Activated CD4-positive, alpha-beta T cell treated with anti-CD3 and anti-CD28 coated beads, Interleukin-2, amount 10 ng/mL, durations not matched to agents 24 days and 14 days (primary cell): ENCODE measurements around the gene NRP1. TPM values are rescaled to one million over a fixed set of nuclear protein-coding genes. Genes with fewer than 3 reads are reported as not detected.

ENCODE experiments used
- DNase-seq: peaks from one replicate; pipeline ENCODE4 v3.0.0; 2022
- H3K27ac Mint-ChIP-seq: one replicate; pipeline ENCODE4 v1.8.0; 2022; ENCODE audit warnings: mild to moderate bottlenecking, mixed read lengths
- H3K27me3 Mint-ChIP-seq: one replicate; pipeline ENCODE4 v1.8.0; 2022; ENCODE audit warnings: mixed read lengths
- H3K36me3 Mint-ChIP-seq: one replicate; pipeline ENCODE4 v1.8.0; 2022; ENCODE audit warnings: low read depth, mild to moderate bottlenecking, mixed read lengths
- H3K4me1 Mint-ChIP-seq: one replicate; pipeline ENCODE4 v1.8.0; 2021; ENCODE audit warnings: mixed read lengths
- H3K4me3 Mint-ChIP-seq: one replicate; pipeline ENCODE4 v1.8.0; 2022; ENCODE audit warnings: mild to moderate bottlenecking, moderate library complexity, mixed read lengths
- H3K9me3 Mint-ChIP-seq: one replicate; pipeline ENCODE4 v1.8.0; 2021; ENCODE audit warnings: mixed read lengths
- intact Hi-C: fragments of 100-400 bp; cut with micrococcal nuclease; formaldehyde crosslinking; loops from one replicate; pipeline ENCODE4 v1.15.1; 2023
- total RNA-seq: library from RNA; stranded (reverse); gene quantifications from 2 replicates; pipeline ENCODE4 v1.2.3, GENCODE V29; 2022

Gene NRP1
- total RNA-seq, 1 donor from 2014 or later: 5.0 TPM

- DNase-seq: no peak
- Mint-ChIP-seq H3K27ac (no peak overlapping the region), H3K4me3 (no peak overlapping the region), H3K36me3 (peaks cover 4% of the 10 kb centered on the region), H3K9me3 (no peaks in the 10 kb centered on the region), H3K27me3 (peaks cover 2% of the 10 kb centered on the region), H3K4me1 (peaks cover 12% of the 10 kb centered on the region)
- intact Hi-C loops: no loop called here
Measured at GRCh38 chr10:33216661-33217427, 117.6 kb downstream of the NRP1 start.

DNA sequence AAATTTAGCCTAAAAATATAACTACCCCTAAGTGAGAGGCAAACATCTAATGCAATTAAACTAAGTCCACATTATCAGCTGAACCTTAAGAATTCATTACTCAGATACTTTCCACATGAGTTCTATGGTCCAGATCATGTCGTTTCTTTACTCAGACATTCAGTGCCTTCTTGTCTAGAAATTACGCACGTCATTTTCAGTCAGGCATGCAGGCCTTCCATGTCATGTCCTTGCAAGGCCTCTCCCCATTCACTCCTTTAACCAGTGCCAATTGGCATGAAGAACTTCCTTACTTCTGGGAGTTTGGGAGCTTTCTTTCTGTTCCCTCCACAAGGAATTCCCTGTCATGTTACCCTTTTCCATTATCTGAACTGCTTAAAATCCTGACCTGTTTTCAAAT lies 118.8 kb downstream of the NRP1 start:
- no peak for DNase-seq
- Mint-ChIP-seq H3K4me3 (no peak overlapping the region), H3K36me3 (peaks cover 1% of the 10 kb centered on the region), H3K4me1 (peaks cover 19% of the 10 kb centered on the region), H3K27me3 (peaks cover 2% of the 10 kb centered on the region), H3K27ac (no peak overlapping the region), H3K9me3 (no peaks in the 10 kb centered on the region)
- intact Hi-C loops: loop anchor here (2.0 kb wide), 1 partner anchor 33 kb away; no protein-coding TSS in a partner anchor

GRCh38 chr10:33215154-33215553 lies 119.3 kb downstream of the NRP1 start:
- no peak for DNase-seq
- no peak overlapping the region for H3K27ac Mint-ChIP-seq
- H3K9me3 Mint-ChIP-seq: no peaks in the 10 kb centered on the region
- intact Hi-C loops: loop anchor here (2.0 kb wide), 1 partner anchor 34 kb away; no protein-coding TSS in a partner anchor
- H3K4me3 Mint-ChIP-seq: no peak overlapping the region
- H3K36me3 Mint-ChIP-seq: peaks cover 1% of the 10 kb centered on the region
- H3K4me1 Mint-ChIP-seq: peaks cover 19% of the 10 kb centered on the region
- peaks cover 2% of the 10 kb centered on the region for H3K27me3 Mint-ChIP-seq

- H3K9me3 Mint-ChIP-seq: no peaks in the 10 kb centered on the region
- peak; percentile 66 for DNase-seq
- H3K36me3 Mint-ChIP-seq: peaks cover 1% of the 10 kb centered on the region
- peak overlapping the region; percentile 44 for H3K27ac Mint-ChIP-seq
- no peak overlapping the region for H3K4me3 Mint-ChIP-seq
- intact Hi-C loops: loop anchor here (2.0 kb wide), 1 partner anchor 35 kb away; no protein-coding TSS in a partner anchor
- H3K27me3 Mint-ChIP-seq: no peaks in the 10 kb centered on the region
- H3K4me1 Mint-ChIP-seq: peaks cover 19% of the 10 kb centered on the region
Measured at GRCh38 chr10:33214174-33214573, 120.3 kb downstream of the NRP1 start.

DNA sequence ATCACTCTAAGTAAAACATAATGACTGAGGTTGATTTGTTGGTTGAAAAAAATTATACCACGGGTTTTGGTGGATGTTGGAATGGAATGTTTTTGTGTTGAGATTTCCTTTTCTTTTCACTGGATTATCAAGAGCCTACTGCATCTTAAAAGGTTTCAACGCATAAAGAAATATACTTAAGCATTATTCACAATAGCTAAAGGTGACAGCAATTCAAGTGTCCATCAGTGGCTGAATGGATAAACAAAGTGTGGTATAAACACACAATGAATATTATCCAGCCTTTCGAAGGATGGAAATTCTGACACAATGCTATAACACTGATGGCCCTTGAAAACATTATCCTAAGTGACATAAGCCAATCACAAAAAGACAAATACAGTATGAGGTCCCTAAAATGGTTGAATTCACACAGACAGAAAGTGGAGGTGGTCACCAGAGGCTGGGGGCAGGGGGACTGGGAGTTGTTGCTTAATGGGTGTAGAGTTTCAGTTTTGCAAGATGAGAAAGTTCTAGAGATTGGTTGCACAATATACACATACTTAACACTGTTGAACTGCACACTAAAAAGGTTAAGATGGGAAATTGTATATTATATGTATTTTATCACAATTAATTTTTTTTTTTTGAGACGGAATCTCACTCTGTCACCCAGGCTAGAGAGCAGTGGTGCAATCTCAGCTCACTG lies 122.3 kb downstream of the NRP1 start:
- Mint-ChIP-seq H3K9me3 (no peaks in the 10 kb centered on the region), H3K27me3 (no peaks in the 10 kb centered on the region), H3K4me1 (peaks cover 19% of the 10 kb centered on the region), H3K36me3 (peaks cover 1% of the 10 kb centered on the region), H3K4me3 (no peak overlapping the region), H3K27ac (no peak overlapping the region)
- intact Hi-C loops: no loop called here
- DNase-seq: no peak

DNA sequence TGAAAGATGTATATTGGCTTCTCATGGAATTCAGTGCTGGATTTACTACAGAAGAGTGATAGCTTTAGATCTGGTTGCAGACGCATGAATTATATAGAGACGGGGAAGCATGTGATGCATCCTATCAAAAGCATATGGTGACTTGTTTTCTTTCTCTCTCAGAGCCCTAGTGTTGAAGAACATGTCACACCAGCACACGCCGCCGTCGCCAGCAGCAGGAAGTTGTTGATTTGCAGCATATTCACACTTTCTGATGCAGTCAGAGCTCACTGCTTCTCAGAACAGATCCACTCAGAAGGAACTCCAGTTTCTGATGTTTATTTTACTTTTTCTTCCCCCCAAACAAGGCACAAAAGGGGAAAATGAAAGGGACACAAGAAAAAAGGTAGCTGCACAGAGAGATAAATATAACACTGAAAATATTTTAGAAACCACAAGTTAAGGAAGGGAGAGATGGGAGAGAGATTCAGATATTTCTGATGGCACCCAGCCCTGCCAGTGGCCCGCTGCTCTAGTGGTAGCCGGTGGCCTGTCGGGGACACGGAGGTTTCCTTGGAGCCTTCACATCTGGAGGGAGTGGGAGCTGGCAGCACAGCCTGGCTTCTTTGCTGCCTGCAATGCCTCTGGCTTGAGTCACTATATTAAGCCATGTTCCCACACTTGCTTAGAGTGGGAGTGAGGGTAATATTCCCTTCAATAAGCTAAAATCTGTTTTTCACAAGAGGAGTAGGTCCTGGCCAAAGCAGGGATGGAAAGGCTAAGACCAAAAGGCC lies 123.2 kb downstream of the NRP1 start:
- intact Hi-C loops: no loop called here
- H3K4me1 Mint-ChIP-seq: peaks cover 19% of the 10 kb centered on the region
- peak overlapping the region; percentile 84 for H3K27ac Mint-ChIP-seq
- peak overlapping the region; percentile 58 for H3K4me3 Mint-ChIP-seq
- DNase-seq: peak; percentile 74
- H3K36me3 Mint-ChIP-seq: peaks cover 1% of the 10 kb centered on the region
- H3K9me3 Mint-ChIP-seq: no peaks in the 10 kb centered on the region
- no peaks in the 10 kb centered on the region for H3K27me3 Mint-ChIP-seq

GRCh38 chr10:33209802-33210201 lies 124.7 kb downstream of the NRP1 start:
- no peaks in the 10 kb centered on the region for H3K27me3 Mint-ChIP-seq
- peaks cover 18% of the 10 kb centered on the region for H3K4me1 Mint-ChIP-seq
- no peak overlapping the region for H3K4me3 Mint-ChIP-seq
- no peaks in the 10 kb centered on the region for H3K9me3 Mint-ChIP-seq
- H3K36me3 Mint-ChIP-seq: peaks cover 1% of the 10 kb centered on the region
- H3K27ac Mint-ChIP-seq: no peak overlapping the region
- intact Hi-C loops: no loop called here
- no peak for DNase-seq

DNA sequence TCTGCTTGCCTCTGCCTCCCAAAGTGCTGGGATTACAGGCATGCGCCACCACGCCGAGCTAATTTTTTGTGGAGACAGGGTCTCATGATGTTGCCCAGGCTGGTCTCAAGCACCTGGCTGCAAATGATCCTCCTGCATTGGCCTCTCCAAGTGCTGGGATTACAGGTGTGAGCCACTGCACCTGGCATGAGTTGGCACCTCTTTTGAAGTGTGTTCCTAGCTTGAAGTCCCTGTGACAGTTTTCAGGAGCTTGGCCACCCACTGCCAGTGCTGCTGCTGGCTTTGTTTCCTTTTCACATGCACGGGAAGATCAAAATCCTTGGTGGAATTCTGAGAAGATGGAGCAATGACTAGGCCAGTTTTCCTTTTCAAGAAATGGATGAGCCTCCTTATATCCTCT lies 126.3 kb downstream of the NRP1 start:
- H3K9me3 Mint-ChIP-seq: no peaks in the 10 kb centered on the region
- no peak overlapping the region for H3K4me3 Mint-ChIP-seq
- H3K36me3 Mint-ChIP-seq: peaks cover 1% of the 10 kb centered on the region

DNA sequence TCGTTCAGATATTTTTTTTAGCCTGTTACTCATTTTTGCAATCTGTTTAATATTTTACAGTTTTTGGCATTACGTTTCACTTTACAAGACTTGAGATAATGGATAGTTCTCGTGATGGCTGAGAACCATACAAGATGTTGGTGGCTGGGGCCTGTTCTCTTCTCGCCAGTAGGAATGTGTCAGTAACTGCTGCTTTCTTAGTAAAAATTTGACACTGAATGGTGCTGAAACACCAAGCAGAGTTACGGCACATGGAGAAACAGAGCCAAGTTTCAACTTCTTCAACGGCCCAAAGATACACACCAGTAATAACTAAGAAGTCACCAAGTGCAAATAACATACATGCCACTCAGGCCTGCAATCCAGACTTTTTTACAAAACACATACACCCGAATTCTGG lies 130.4 kb downstream of the NRP1 start:
- Mint-ChIP-seq H3K27ac (no peak overlapping the region), H3K27me3 (no peaks in the 10 kb centered on the region), H3K9me3 (no peaks in the 10 kb centered on the region), H3K4me1 (no peaks in the 10 kb centered on the region), H3K36me3 (no peaks in the 10 kb centered on the region), H3K4me3 (no peak overlapping the region)
- DNase-seq: no peak
- intact Hi-C loops: no loop called here

More for the DNA sequence above, 126.3 kb downstream of the NRP1 start:
- no peaks in the 10 kb centered on the region for H3K27me3 Mint-ChIP-seq
- no peak for DNase-seq
- no peak overlapping the region for H3K27ac Mint-ChIP-seq
- intact Hi-C loops: no loop called here
- peaks cover 11% of the 10 kb centered on the region for H3K4me1 Mint-ChIP-seq

DNA sequence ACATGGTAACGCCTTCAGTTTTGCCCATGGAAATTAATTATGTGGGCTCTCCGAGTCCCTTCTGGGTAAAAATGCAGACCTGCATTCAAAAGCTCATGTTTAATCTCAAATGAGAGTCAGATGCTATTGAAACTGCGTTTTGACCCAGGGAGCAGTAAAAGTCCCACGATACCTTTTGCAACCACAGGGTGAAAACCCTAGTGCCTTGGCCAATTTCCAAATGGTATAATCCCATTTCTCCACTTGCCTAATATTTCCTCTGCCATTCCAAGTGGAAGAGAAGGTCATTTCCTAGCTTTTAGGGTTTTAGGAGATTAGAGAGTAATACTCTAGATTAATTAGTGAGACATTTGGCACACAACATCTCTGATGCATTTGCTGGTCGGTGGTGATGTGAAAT lies 132.5 kb downstream of the NRP1 start:
- Mint-ChIP-seq H3K36me3 (no peaks in the 10 kb centered on the region), H3K4me3 (no peak overlapping the region), H3K4me1 (no peaks in the 10 kb centered on the region), H3K27ac (no peak overlapping the region), H3K9me3 (no peaks in the 10 kb centered on the region), H3K27me3 (peaks cover 4% of the 10 kb centered on the region)
- intact Hi-C loops: no loop called here
- no peak for DNase-seq

DNA sequence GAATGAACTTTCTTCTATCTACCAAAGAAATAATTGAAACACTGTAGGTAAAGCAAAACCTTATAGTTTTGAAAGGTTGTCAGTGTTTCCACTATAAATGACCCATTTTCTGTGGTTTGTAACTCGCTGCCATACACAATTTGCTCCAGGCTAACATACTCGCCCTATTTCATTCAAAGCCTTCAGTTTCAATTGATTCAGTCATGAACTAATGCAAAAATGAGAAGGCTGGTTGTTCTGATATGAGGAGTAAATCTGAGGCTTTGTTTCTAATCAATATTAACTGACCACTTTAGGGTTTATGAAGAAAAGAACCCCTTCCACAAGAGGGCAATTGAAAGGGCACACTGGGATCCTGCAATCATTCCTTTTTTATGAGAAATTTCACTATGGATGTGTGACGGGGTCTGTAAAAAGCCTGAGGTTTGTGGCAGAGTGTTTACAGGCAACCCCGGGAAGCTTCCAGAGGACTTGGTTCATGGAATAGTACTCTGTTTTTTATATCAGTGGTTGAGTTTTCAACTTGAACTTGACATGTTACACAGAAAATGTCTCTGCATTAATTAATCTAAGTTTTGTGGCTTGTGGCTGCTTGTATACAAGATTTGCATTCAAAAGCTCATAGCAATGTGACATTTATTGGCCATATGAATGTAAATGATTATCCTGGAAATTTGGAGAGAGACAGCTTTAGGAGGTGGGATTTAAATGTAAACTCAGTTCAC lies 133.2 kb downstream of the NRP1 start:
- no peak for DNase-seq
- no peaks in the 10 kb centered on the region for H3K9me3 Mint-ChIP-seq
- H3K4me3 Mint-ChIP-seq: no peak overlapping the region
- intact Hi-C loops: no loop called here
- H3K27me3 Mint-ChIP-seq: peaks cover 11% of the 10 kb centered on the region
- H3K36me3 Mint-ChIP-seq: no peaks in the 10 kb centered on the region
- no peak overlapping the region for H3K27ac Mint-ChIP-seq
- no peaks in the 10 kb centered on the region for H3K4me1 Mint-ChIP-seq

DNA sequence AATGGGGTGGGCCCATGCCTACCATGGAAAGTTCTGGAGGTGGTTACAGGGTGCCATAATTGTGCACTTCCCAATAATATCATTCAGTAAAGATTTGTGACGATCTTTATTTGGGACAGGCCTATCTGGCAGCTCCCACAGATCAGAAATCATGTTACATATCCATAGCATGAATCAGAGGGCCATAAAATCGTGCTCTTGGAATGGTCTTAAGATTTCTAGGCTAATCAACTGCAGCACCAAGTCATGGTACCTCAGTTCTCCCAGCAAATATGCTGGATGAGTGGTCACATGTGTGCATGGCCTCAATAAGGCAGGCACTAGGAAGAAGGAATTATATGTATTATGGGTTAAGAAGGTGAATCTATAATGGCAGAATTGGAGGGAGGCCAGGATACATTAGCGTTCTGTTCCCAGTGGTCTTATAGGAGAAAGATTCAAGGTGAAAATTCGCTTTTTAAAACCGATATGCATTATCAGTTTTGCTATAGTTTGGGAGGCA lies 134.7 kb downstream of the NRP1 start:
- no peaks in the 10 kb centered on the region for H3K9me3 Mint-ChIP-seq
- peaks cover 19% of the 10 kb centered on the region for H3K27me3 Mint-ChIP-seq
- no peak for DNase-seq
- H3K4me3 Mint-ChIP-seq: no peak overlapping the region
- no peaks in the 10 kb centered on the region for H3K36me3 Mint-ChIP-seq
- H3K4me1 Mint-ChIP-seq: no peaks in the 10 kb centered on the region
- intact Hi-C loops: no loop called here
- no peak overlapping the region for H3K27ac Mint-ChIP-seq

DNA sequence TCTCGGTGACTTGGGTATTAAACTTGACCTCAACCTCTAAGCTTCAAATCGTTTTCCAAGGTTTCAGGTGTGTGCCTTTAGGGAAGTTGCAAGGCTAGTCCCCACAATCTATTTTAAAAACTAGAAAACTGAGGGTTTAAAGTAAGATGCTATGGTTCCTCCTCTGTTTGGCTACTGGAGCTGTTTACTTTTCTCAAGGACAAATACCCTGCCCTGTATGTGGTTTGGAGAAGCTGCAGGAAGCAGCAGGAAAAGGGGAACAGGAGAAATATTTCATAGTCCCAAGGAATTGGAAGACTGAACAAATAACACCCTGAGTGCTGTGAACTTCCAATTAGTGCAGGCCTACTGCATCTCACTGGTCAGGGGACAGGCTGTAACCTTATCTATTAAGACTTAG lies 135.9 kb downstream of the NRP1 start:
- H3K36me3 Mint-ChIP-seq: no peaks in the 10 kb centered on the region
- intact Hi-C loops: no loop called here

More for the DNA sequence above, 135.9 kb downstream of the NRP1 start:
- no peak overlapping the region for H3K4me3 Mint-ChIP-seq
- no peaks in the 10 kb centered on the region for H3K4me1 Mint-ChIP-seq
- H3K9me3 Mint-ChIP-seq: no peaks in the 10 kb centered on the region
- H3K27ac Mint-ChIP-seq: no peak overlapping the region
- no peak for DNase-seq
- H3K27me3 Mint-ChIP-seq: peaks cover 22% of the 10 kb centered on the region
